Measurements from ENCODE around the gene NR3C2. TPM values are rescaled to one million over a fixed set of nuclear protein-coding genes. Genes with fewer than 3 reads are reported as not detected.

The NR3C2 gene
- polyA plus RNA-seq, 1 donor from 2014 or later: 0.06 TPM

DNA sequence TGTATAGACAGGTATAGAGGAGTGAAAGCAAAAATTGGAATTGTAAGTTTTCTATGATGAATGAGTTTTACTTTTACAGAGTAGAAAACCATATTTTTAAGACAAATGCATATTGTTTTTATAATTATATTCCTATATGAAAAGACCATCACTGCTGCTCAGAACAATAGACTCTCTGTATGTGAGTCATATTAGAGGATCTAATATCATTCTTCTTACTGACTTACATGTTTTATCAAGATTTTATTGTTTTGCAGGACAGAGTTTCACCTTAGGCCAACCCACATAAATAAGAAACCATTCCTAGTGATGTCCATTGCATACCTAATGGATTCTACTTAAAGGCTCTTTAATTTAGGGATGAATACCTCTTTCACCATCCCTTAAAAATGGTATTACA lies 88.6 kb downstream of the NR3C2 start:
- no peak overlapping the region for H3K4me2 ChIP-seq (ENCODE audit: low read length)
- H3K9ac ChIP-seq (ENCODE audit: low read length): no peak overlapping the region
- no peaks in the 10 kb centered on the region for H3K79me2 ChIP-seq (replicated peaks; ENCODE audit: insufficient read depth, low read length)
- no peaks in the 10 kb centered on the region for H3K9me2 ChIP-seq (ENCODE audit: insufficient read depth, low read length)
- no peaks in the 10 kb centered on the region for H3K27me3 ChIP-seq (ENCODE audit: insufficient read depth, low read depth, low read length)
- no peaks in the 10 kb centered on the region for H3F3A ChIP-seq (ENCODE audit: insufficient read depth, low read length, poor library complexity, severe bottlenecking)
- H3K36me3 ChIP-seq (ENCODE audit: insufficient read depth, low read length): no peaks in the 10 kb centered on the region
- no peaks in the 10 kb centered on the region for H3K9me3 ChIP-seq (ENCODE audit: low read length)
- H3K4me3 ChIP-seq (ENCODE audit: low read length): no peak overlapping the region
- no peak overlapping the region for H2AFZ ChIP-seq (ENCODE audit: low read depth, low read length)
- no peaks in the 10 kb centered on the region for H4K20me1 ChIP-seq (ENCODE audit: insufficient read depth)
- H3K27ac ChIP-seq (ENCODE audit: low read length): no peak overlapping the region
- TF ChIP-seq SMC3 (conservative IDR thresholded peaks at IDR 0.05; ENCODE audit: poor library complexity): no peak
- TF ChIP-seq MXI1 (conservative IDR thresholded peaks at IDR 0.05; ENCODE audit: poor library complexity, severe bottlenecking): no peak

DNA sequence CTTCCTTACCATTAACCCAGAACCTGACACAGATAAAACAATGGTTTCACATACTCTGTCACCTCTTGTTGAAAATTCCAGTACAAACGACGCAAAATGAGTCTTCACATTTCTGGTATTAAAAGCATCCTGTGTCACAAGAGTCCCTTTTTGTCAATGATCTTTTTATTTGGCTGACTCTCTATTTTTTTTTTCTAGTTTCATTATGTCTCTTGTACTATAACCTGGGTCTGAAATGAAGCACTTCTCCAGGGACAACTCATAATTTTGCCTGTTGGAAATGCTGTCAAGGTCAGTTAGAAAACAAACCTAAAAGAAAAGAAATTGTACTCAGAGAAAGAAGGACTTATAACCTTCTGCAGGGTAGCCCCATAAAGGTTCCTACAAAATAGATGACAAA lies 93.1 kb downstream of the NR3C2 start:
- TF ChIP-seq, protein P1, sequence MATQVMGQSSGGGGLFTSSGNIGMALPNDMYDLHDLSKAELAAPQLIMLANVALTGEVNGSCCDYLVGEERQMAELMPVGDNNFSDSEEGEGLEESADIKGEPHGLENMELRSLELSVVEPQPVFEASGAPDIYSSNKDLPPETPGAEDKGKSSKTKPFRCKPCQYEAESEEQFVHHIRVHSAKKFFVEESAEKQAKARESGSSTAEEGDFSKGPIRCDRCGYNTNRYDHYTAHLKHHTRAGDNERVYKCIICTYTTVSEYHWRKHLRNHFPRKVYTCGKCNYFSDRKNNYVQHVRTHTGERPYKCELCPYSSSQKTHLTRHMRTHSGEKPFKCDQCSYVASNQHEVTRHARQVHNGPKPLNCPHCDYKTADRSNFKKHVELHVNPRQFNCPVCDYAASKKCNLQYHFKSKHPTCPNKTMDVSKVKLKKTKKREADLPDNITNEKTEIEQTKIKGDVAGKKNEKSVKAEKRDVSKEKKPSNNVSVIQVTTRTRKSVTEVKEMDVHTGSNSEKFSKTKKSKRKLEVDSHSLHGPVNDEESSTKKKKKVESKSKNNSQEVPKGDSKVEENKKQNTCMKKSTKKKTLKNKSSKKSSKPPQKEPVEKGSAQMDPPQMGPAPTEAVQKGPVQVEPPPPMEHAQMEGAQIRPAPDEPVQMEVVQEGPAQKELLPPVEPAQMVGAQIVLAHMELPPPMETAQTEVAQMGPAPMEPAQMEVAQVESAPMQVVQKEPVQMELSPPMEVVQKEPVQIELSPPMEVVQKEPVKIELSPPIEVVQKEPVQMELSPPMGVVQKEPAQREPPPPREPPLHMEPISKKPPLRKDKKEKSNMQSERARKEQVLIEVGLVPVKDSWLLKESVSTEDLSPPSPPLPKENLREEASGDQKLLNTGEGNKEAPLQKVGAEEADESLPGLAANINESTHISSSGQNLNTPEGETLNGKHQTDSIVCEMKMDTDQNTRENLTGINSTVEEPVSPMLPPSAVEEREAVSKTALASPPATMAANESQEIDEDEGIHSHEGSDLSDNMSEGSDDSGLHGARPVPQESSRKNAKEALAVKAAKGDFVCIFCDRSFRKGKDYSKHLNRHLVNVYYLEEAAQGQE (IDR thresholded peaks at IDR 0.05; ENCODE audit: borderline replicate concordance): no peak
- TF ChIP-seq POLR2AphosphoS5 (IDR thresholded peaks at IDR 0.05): no peak
- TF ChIP-seq, protein P2, sequence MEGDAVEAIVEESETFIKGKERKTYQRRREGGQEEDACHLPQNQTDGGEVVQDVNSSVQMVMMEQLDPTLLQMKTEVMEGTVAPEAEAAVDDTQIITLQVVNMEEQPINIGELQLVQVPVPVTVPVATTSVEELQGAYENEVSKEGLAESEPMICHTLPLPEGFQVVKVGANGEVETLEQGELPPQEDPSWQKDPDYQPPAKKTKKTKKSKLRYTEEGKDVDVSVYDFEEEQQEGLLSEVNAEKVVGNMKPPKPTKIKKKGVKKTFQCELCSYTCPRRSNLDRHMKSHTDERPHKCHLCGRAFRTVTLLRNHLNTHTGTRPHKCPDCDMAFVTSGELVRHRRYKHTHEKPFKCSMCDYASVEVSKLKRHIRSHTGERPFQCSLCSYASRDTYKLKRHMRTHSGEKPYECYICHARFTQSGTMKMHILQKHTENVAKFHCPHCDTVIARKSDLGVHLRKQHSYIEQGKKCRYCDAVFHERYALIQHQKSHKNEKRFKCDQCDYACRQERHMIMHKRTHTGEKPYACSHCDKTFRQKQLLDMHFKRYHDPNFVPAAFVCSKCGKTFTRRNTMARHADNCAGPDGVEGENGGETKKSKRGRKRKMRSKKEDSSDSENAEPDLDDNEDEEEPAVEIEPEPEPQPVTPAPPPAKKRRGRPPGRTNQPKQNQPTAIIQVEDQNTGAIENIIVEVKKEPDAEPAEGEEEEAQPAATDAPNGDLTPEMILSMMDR (IDR thresholded peaks at IDR 0.05; ENCODE audit: poor library complexity, severe bottlenecking): no peak
- TF ChIP-seq MXI1 (conservative IDR thresholded peaks at IDR 0.05; ENCODE audit: poor library complexity, severe bottlenecking): no peak
- TF ChIP-seq RAD21 (conservative IDR thresholded peaks at IDR 0.05): no peak
- TF ChIP-seq SMC3 (conservative IDR thresholded peaks at IDR 0.05; ENCODE audit: poor library complexity): no peak
- TF ChIP-seq TAF1 (IDR thresholded peaks at IDR 0.05; ENCODE audit: low read depth): no peak
- no peak for TF ChIP-seq EZH2 (IDR thresholded peaks at IDR 0.05; ENCODE audit: borderline replicate concordance, insufficient read depth, low read length, poor library complexity, severe bottlenecking)
- no peak for TF ChIP-seq EP300 (conservative IDR thresholded peaks at IDR 0.05; ENCODE audit: poor library complexity, severe bottlenecking)
- H2AFZ ChIP-seq (ENCODE audit: low read depth, low read length): no peak overlapping the region
- H3K27me3 ChIP-seq (ENCODE audit: insufficient read depth, low read depth, low read length): no peaks in the 10 kb centered on the region
- no peak overlapping the region for H3K4me2 ChIP-seq (ENCODE audit: low read length)
- no peaks in the 10 kb centered on the region for H3K36me3 ChIP-seq (ENCODE audit: insufficient read depth, low read length)
- H3K79me2 ChIP-seq (replicated peaks; ENCODE audit: insufficient read depth, low read length): no peaks in the 10 kb centered on the region
- H3K9ac ChIP-seq (ENCODE audit: low read length): no peak overlapping the region
- no peaks in the 10 kb centered on the region for H3F3A ChIP-seq (ENCODE audit: insufficient read depth, low read length, poor library complexity, severe bottlenecking)
- no peak overlapping the region for H3K4me3 ChIP-seq (ENCODE audit: low read length)
- H3K9me2 ChIP-seq (ENCODE audit: insufficient read depth, low read length): no peaks in the 10 kb centered on the region
- no peaks in the 10 kb centered on the region for H4K20me1 ChIP-seq (ENCODE audit: insufficient read depth)
- H3K27ac ChIP-seq (ENCODE audit: low read length): no peak overlapping the region
- no peaks in the 10 kb centered on the region for H3K9me3 ChIP-seq (ENCODE audit: low read length)

DNA sequence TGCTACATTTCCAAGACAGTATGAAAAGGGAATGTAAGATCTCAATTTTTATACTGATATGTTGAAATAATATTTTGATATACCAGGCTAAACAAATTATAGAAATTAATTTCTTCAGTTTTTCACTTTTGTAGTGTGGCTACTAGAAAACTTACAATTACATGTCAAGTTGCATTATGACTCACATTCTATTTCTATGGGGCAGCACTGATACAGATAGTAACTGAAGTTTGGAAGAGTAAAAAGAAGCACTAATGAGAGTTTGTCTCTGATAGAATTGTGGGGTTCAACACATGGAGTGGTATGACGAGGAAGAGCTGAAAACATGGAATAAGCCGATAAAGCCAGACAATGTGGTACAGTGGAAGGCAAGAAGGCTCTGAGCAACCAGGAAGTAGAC lies 95.6 kb downstream of the NR3C2 start:
- no peaks in the 10 kb centered on the region for H3K9me2 ChIP-seq (ENCODE audit: insufficient read depth, low read length)
- H3K27ac ChIP-seq (ENCODE audit: low read length): no peak overlapping the region
- H2AFZ ChIP-seq (ENCODE audit: low read depth, low read length): no peak overlapping the region
- H4K20me1 ChIP-seq (ENCODE audit: insufficient read depth): no peaks in the 10 kb centered on the region
- no peak overlapping the region for H3K9ac ChIP-seq (ENCODE audit: low read length)
- H3K79me2 ChIP-seq (replicated peaks; ENCODE audit: insufficient read depth, low read length): no peaks in the 10 kb centered on the region
- H3K4me3 ChIP-seq (ENCODE audit: low read length): no peak overlapping the region
- H3K27me3 ChIP-seq (ENCODE audit: insufficient read depth, low read depth, low read length): no peaks in the 10 kb centered on the region
- H3K9me3 ChIP-seq (ENCODE audit: low read length): no peaks in the 10 kb centered on the region
- H3K4me2 ChIP-seq (ENCODE audit: low read length): no peak overlapping the region
- no peaks in the 10 kb centered on the region for H3F3A ChIP-seq (ENCODE audit: insufficient read depth, low read length, poor library complexity, severe bottlenecking)
- no peaks in the 10 kb centered on the region for H3K36me3 ChIP-seq (ENCODE audit: insufficient read depth, low read length)
- TF ChIP-seq RAD21 (conservative IDR thresholded peaks at IDR 0.05): no peak
- TF ChIP-seq, protein P1 (IDR thresholded peaks at IDR 0.05; ENCODE audit: borderline replicate concordance): no peak

All from neural cell (in vitro differentiated cells).